Activated CD8-positive, alpha-beta T cell treated with anti-CD3 and anti-CD28 coated beads for 36 hours (primary cell): ENCODE measurements around the gene NTN5. TPM values are rescaled to one million over a fixed set of nuclear protein-coding genes. Genes with fewer than 3 reads are reported as not detected.

Experiments used
- ATAC-seq: fragments of 200-7000 bp; cut with Tn5 transposase; one replicate; pipeline ENCODE4 v1.10.0; 2021; ENCODE audit warnings: mild to moderate bottlenecking, moderate library complexity
- CTCF ChIA-PET: fragments of 350-600 bp; sonication (Branson Sonifier 250); formaldehyde crosslinking; loops from one replicate; lab custom pipeline; 2021; ENCODE audit warnings: antibody characterized with exemption; lab: Charles Lee
- POLR2A ChIA-PET: fragments of 350-600 bp; sonication (Branson Sonifier 250); formaldehyde crosslinking; loops from one replicate; lab custom pipeline; 2021; ENCODE audit warnings: antibody characterized with exemption; lab: Charles Lee
- DNase-seq: peaks from one replicate; pipeline ENCODE4 v3.0.0-alpha.2; 2020
- H3K27ac Mint-ChIP-seq: one replicate; pipeline ENCODE4 v1.8.0; 2021; ENCODE audit warnings: mild to moderate bottlenecking, mixed read lengths
- H3K27me3 Mint-ChIP-seq: one replicate; pipeline ENCODE4 v1.8.0; 2021; ENCODE audit warnings: mixed read lengths
- H3K36me3 Mint-ChIP-seq: one replicate; pipeline ENCODE4 v1.8.0; 2021; ENCODE audit warnings: low read depth, mixed read lengths
- H3K4me1 Mint-ChIP-seq: one replicate; pipeline ENCODE4 v1.8.0; 2021; ENCODE audit warnings: low read depth, mixed read lengths
- H3K4me3 Mint-ChIP-seq: one replicate; pipeline ENCODE4 v1.8.0; 2021; ENCODE audit warnings: mild to moderate bottlenecking, moderate library complexity, mixed read lengths
- H3K9me3 Mint-ChIP-seq: one replicate; pipeline ENCODE4 v1.8.0; 2021; ENCODE audit warnings: mixed read lengths
- intact Hi-C: fragments of 100-400 bp; cut with micrococcal nuclease; formaldehyde crosslinking; loops from one replicate; pipeline ENCODE4 v1.10.0; 2022
- total RNA-seq, 2 experiments: library from RNA; stranded (reverse); gene quantifications; one replicate each; pipeline ENCODE4 v1.2.3, GENCODE V29; 2021
- TF ChIP-seq, protein P1 (sequence below): fragments of 200-600 bp; IDR thresholded peaks from one replicate; pipeline ENCODE4 v1.8.0; 2022; ENCODE audit warnings: antibody characterized with exemption, mild to moderate bottlenecking

Gene NTN5, protein sequence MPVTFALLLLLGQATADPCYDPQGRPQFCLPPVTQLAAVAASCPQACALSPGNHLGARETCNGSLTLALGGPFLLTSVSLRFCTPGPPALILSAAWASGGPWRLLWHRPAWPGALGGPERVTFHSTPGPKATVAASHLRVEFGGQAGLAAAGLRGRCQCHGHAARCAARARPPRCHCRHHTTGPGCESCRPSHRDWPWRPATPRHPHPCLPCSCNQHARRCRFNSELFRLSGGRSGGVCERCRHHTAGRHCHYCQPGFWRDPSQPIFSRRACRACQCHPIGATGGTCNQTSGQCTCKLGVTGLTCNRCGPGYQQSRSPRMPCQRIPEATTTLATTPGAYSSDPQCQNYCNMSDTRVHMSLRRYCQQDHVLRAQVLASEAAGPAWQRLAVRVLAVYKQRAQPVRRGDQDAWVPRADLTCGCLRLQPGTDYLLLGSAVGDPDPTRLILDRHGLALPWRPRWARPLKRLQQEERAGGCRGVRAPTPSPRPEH
- total RNA-seq, result under 1 TPM; 0.16 to 0.83 TPM

DNA sequence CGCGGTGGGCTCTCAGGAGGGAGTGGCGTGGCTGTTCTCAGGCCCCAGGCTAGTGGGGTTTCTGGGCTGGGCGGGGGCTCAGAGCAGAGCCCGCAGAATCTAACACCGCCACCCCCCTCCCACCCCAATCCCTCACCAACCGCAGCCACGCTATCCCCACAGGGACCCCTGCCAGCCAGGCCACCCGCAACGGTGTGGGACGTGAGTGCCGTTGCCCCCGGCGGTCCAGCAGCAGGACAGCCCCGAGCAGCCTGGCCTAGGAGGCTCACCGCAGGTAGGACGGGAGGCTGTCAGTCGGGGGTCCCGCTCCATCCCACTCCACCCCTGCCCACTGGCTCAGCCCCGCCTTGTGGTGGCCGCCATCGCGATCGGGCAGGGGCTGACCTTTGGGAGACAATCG is at the start of gene NTN5:
TSS of gene NTN5 (minus strand) at position 24 of the 400 bp plus-strand sequence. CDS start 2,031 bp downstream, outside the sequence.
- Mint-ChIP-seq H3K27me3 (no peaks in the 10 kb centered on the region), H3K4me3 (no peak within 1 kb of the TSS), H3K36me3 (peaks cover 2% of the 10 kb centered on the region), H3K4me1 (peaks cover 3% of the 10 kb centered on the region), H3K27ac (no peak within 1 kb of the TSS), H3K9me3 (peaks cover 4% of the 10 kb centered on the region)
- ChIA-PET POLR2A (interaction anchor here (1.4 kb wide), 1 partner anchor 23 kb away, joined by 3 read pairs; the partner anchor contains the start of gene FUT2), CTCF (no interaction called here)
- DNase-seq (no peak), ATAC-seq (no peak)
- TF ChIP-seq, protein P1, sequence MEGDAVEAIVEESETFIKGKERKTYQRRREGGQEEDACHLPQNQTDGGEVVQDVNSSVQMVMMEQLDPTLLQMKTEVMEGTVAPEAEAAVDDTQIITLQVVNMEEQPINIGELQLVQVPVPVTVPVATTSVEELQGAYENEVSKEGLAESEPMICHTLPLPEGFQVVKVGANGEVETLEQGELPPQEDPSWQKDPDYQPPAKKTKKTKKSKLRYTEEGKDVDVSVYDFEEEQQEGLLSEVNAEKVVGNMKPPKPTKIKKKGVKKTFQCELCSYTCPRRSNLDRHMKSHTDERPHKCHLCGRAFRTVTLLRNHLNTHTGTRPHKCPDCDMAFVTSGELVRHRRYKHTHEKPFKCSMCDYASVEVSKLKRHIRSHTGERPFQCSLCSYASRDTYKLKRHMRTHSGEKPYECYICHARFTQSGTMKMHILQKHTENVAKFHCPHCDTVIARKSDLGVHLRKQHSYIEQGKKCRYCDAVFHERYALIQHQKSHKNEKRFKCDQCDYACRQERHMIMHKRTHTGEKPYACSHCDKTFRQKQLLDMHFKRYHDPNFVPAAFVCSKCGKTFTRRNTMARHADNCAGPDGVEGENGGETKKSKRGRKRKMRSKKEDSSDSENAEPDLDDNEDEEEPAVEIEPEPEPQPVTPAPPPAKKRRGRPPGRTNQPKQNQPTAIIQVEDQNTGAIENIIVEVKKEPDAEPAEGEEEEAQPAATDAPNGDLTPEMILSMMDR, result no peak
- intact Hi-C loops, result no loop called here

DNA sequence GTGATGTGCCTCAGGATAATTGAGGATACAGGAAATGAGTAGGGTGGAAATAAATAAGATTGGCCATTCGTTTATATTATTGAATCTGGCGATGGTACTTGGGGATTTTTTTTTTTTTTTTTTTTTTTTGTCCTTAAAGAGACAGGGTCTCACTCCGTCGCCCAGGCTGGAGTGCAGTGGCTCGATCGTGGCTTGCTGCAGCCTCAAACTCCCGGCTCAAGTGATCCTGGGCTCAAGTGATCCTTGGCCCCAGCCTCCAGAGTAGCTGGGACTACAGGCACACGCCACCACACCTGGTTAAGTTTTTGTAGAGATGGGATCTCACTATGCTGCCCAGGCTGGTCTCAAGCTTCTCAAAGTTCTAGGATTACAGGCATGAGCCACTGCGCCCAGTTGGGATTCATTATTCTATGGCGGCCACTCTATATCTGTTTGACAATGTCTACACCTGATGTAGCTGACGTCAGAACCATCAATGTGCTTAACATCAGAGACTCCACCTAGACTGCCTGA is 49.4 kb upstream of the NTN5 start:
- H3K4me1 Mint-ChIP-seq, result peaks cover 22% of the 10 kb centered on the region
- peaks cover 17% of the 10 kb centered on the region for H3K9me3 Mint-ChIP-seq
- no peak for DNase-seq
- TF ChIP-seq, protein P1, result no peak
- H3K27ac Mint-ChIP-seq, result no peak overlapping the region
- intact Hi-C loops, result no loop called here
- H3K4me3 Mint-ChIP-seq, result no peak overlapping the region
- ChIA-PET CTCF (no interaction called here), POLR2A (no interaction called here)
- H3K27me3 Mint-ChIP-seq, result no peaks in the 10 kb centered on the region
- no peak for ATAC-seq
- H3K36me3 Mint-ChIP-seq, result peaks cover 15% of the 10 kb centered on the region

DNA sequence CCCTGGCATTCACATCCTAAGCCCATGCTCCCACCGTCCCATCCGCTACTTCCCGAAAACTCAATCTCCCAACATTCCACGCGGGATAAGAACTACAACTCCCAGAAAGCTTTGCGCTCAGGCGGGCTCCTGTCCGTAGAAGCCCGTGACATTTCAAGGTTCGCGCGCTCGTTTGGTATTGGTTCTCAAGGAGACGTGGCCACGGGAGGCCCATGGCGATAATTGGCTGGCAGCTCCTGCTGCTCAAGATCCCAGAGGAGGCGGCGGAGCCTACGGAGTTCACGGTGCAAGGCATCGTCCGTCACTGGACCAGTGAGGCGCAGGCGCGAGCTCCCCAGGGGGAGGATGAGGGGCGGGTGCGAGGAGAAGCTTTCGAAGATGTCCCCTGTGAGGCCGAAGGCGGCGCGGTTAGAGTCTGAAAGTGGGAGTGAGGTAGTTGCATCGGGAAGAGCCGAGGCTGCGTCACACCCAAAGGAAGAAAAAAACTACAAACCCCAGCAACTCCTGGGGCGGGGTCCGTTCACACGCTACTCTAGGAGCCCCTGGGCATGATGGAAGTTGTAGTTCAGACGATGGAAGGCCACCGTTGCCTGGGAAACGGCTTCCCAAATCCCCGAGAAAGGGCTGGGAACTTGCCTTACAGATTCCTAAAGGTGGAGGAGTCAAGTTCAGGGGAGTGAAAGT is 47.9 kb upstream of the NTN5 start:
- H3K4me1 Mint-ChIP-seq, result peaks cover 13% of the 10 kb centered on the region
- intact Hi-C loops, result no loop called here

DNA sequence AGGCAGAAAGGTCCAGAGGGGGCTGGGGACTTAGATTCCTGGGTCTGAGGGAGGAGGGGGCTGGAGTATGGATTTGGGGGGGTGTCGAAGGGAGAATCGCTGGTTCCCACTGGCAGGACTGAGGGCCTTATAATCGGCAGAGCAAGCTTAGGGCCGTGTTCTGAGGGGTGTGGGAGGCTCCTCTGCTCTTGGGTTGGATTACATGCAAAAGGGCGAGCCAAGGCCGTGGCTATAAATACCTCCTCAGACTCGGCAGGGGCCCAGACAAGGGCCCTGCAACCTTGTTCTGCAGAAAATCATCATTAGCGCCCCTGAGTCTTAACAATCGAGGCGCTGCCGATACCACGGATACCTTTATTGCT is 47.4 kb upstream of the NTN5 start:
- Mint-ChIP-seq H3K9me3 (peaks cover 5% of the 10 kb centered on the region), H3K36me3 (peaks cover 4% of the 10 kb centered on the region), H3K4me1 (peaks cover 9% of the 10 kb centered on the region), H3K4me3 (peak overlapping the region; percentile 92), H3K27ac (peak overlapping the region; percentile 99), H3K27me3 (no peaks in the 10 kb centered on the region)
- DNase-seq (no peak), ATAC-seq (peak; percentile 9)
- ChIA-PET POLR2A (interaction anchor here (0.6 to 1.7 kb wide), 2 partner anchors 18 to 394 kb away, joined by 3 to 5 read pairs; no protein-coding TSS in a partner anchor), CTCF (interaction anchor here (0.7 to 1.4 kb wide), 4 partner anchors 19 to 776 kb away, joined by 3 to 6 read pairs (median 3); partner anchors contain the start of genes GYS1 and RUVBL2)
- intact Hi-C loops, result no loop called here
- TF ChIP-seq, protein P1, result no peak

More for the DNA sequence above, 47.9 kb upstream of the NTN5 start:
- ATAC-seq (peak; percentile 94), DNase-seq (peak; percentile 98)
- Mint-ChIP-seq H3K4me3 (peak overlapping the region; percentile 92), H3K27ac (peak overlapping the region; percentile 99), H3K27me3 (no peaks in the 10 kb centered on the region), H3K9me3 (peaks cover 10% of the 10 kb centered on the region), H3K36me3 (peaks cover 8% of the 10 kb centered on the region)
- ChIA-PET POLR2A (interaction anchor here (0.6 to 1.7 kb wide), 3 partner anchors 18 to 394 kb away, joined by 3 to 5 read pairs (median 3); partner anchors contain the start of gene DBP), CTCF (interaction anchor here (0.7 to 1.4 kb wide), 4 partner anchors 18 to 775 kb away, joined by 3 to 6 read pairs (median 3); partner anchors contain the start of genes GYS1 and RUVBL2)
- TF ChIP-seq, protein P1, result no peak
